GM18502 (cell line): ENCODE data around the gene AHCY.
"Not testable (repeated sequence)": the region's sequence is repeated elsewhere in the genome, so short reads cannot be mapped to it uniquely, and the experiment has no call there.

Experiments
- ATAC-seq: cut with Tn5 transposase; IDR thresholded peaks from one replicate; pipeline ENCODE4 v1.9.1; 2021; ENCODE audit warnings: mild to moderate bottlenecking; ENCODE audit not compliant: unreplicated experiment, poor library complexity

AHCY gene

GRCh38 chr20:34328207-34328606 is 25.1 kb upstream of the AHCY start:
- not testable (repeated sequence) for ATAC-seq

GRCh38 chr20:34324541-34324940 is 21.4 kb upstream of the AHCY start:
- ATAC-seq = no peak

GRCh38 chr20:34322267-34323105 is 19.3 kb upstream of the AHCY start:
- ATAC-seq = no peak

GRCh38 chr20:34320861-34321260 is 17.7 kb upstream of the AHCY start:
- no peak for ATAC-seq

- no peak for ATAC-seq
Measured at GRCh38 chr20:34318609-34319443, 15.7 kb upstream of the AHCY start.

GRCh38 chr20:34316196-34316814 is 13.2 kb upstream of the AHCY start:
- no peak for ATAC-seq

GRCh38 chr20:34315236-34315635 is 12.1 kb upstream of the AHCY start:
- no peak for ATAC-seq

- ATAC-seq = peak; percentile 81
Measured at GRCh38 chr20:34312544-34313217, 9.5 kb upstream of the AHCY start.

GRCh38 chr20:34312024-34312460 is 8.9 kb upstream of the AHCY start:
- no peak for ATAC-seq

GRCh38 chr20:34311118-34312023 is 8.2 kb upstream of the AHCY start:
- ATAC-seq = no peak

GRCh38 chr20:34310481-34311117 is 7.4 kb upstream of the AHCY start:
- ATAC-seq = no peak

GRCh38 chr20:34309691-34310090 is 6.5 kb upstream of the AHCY start:
- ATAC-seq = no peak

GRCh38 chr20:34305333-34306230 is 2.4 kb upstream of the AHCY start:
- ATAC-seq = no peak

- ATAC-seq = no peak
Measured at GRCh38 chr20:34302312-34302722, 838 bp downstream of the AHCY start.

- ATAC-seq = no peak
Measured at GRCh38 chr20:34301587-34302311, 1.4 kb downstream of the AHCY start.

GRCh38 chr20:34300809-34301586 is 2.2 kb downstream of the AHCY start:
- ATAC-seq = no peak
